ENCODE measurements around the gene CDK14. TPM values are rescaled to one million over a fixed set of nuclear protein-coding genes. Genes with fewer than 3 reads are reported as not detected.

Gene CDK14
- total and polyA plus RNA-seq, 2 of the 8 experiments (the other 6 are each of a cell fraction or from before 2014, with no cell fraction given), result 5.5 to 47.3 TPM

DNA sequence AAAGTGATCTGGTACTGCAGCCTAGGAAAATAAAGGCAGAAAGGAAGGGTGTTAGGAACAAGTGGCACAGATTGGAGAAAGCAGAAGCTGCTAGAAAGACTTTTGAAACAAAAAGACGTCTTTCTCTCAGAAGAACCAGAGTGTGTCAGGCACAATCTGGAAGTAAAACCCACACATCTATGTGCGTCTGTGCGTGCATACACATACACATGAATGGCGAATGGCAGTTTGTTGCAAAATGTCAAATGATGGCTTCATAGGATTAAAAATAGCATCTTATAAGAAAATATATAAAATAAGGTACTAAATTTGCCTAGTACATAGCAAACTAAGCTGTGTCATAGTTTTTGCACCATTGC, 246.3 kb downstream of the CDK14 start (continued):
- no peak for TF ChIP-seq SIX5 (IDR thresholded peaks at IDR 0.05; ENCODE audit: low read depth, low read length)

DNA sequence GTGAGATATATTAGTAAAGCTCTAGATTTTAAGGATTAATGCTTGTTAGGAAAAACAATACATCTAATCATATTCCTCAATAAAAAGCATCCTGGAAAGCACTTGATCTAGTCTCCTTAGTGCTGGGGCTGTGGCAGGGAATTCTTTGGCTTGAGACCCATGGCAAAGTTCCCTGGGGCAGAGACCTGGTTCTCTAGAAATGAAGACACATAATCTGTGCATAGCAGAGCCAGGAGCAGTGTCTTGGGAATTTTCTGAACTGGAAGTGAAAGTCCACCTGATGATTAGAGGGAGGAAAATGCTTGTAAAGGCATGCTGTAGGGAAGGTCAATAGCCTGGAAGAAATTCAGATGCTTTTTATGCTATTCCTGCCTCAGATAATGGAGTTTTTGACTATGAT, 247.4 kb downstream of the CDK14 start:
- Histone ChIP-seq H3K36me3 (ENCODE audit: control insufficient read depth in 2 of 4, insufficient read depth in 4 of 4, low read length in 3 of 4) (no peaks in the 10 kb centered on the region; a peak in 1 of 8 replicates), H3K4me3 (ENCODE audit: extremely low read depth in 1 of 4, insufficient read depth in 2 of 4, low read depth in 3 of 4, low read length in 4 of 4) (no peak overlapping the region), H3K18ac (ENCODE audit: extremely low read depth, low read length) (no peak overlapping the region), H3K79me2 (ENCODE audit: control insufficient read depth in 1 of 2, insufficient read depth in 2 of 2, low read length in 2 of 2) (no peaks in the 10 kb centered on the region; a peak in 1 of 4 replicates), H4K5ac (ENCODE audit: insufficient read length, low read depth, low read length) (no peak overlapping the region), H2BK12ac (ENCODE audit: low read depth, low read length) (no peak overlapping the region), H4K20me1 (replicated peaks in 1 of 2; ENCODE audit: control insufficient read depth in 1 of 2, insufficient read depth in 2 of 2, low read length in 2 of 2) (no peaks in the 10 kb centered on the region), H4K91ac (replicated peaks; ENCODE audit: insufficient read length, low read length) (no peak overlapping the region), H3K14ac (ENCODE audit: insufficient read length) (no peak overlapping the region), H3K9ac (replicated peaks in 1 of 4; ENCODE audit: extremely low read depth in 1 of 4, low read depth in 3 of 4, low read length in 3 of 4) (no peak overlapping the region), H2BK120ac (replicated peaks; ENCODE audit: low read depth, low read length) (no peak overlapping the region), H2AK5ac (ENCODE audit: low read depth, low read length) (no peak overlapping the region), H2BK20ac (ENCODE audit: low read length) (no peak overlapping the region), H3K4ac (replicated peaks; ENCODE audit: insufficient read length, low read depth, low read length) (no peak overlapping the region), H3K56ac (replicated peaks; ENCODE audit: insufficient read length, low read depth, low read length) (no peak overlapping the region), H3K4me2 (ENCODE audit: insufficient read depth in 1 of 2, low read depth in 2 of 2, low read length in 2 of 2) (no peak overlapping the region), H3K23ac (ENCODE audit: insufficient read length) (no peak overlapping the region), H3K23me2 (ENCODE audit: low read depth, low read length) (no peaks in the 10 kb centered on the region), H3K4me1 (replicated peaks in 1 of 4; ENCODE audit: control insufficient read depth in 3 of 4, insufficient read depth in 4 of 4, low read length in 3 of 4) (no peaks in the 10 kb centered on the region), H2BK5ac (ENCODE audit: low read depth, low read length) (no peak overlapping the region), H2BK15ac (ENCODE audit: low read length) (no peak overlapping the region), H3K27me3 (replicated peaks in 1 of 4; ENCODE audit: control insufficient read depth in 3 of 4, extremely low read depth in 1 of 4, insufficient read depth in 3 of 4, low read length in 3 of 4) (no peaks in the 10 kb centered on the region), H4K8ac (ENCODE audit: extremely low read depth, insufficient read depth, low read length) (no peak overlapping the region), H2AFZ (ENCODE audit: low read length) (no peak overlapping the region), H3K79me1 (ENCODE audit: low read depth, low read length) (no peaks in the 10 kb centered on the region), H3K9me3 (ENCODE audit: insufficient read depth in 2 of 2, low read depth in 1 of 2, low read length in 1 of 2) (peaks cover 0 to 7% of the 10 kb centered on the region in 2 experiments; a peak in 2 of 4 replicates), H3K27ac (ENCODE audit: low read depth, low read length) (no peak overlapping the region)
- DNase-seq (ENCODE audit: low read depth in 1 of 2, low spot score in 2 of 2) (no peak), FAIRE-seq (no peak)
- POLR2A ChIA-PET (ENCODE audit: partially characterized antibody), result no interaction called here
- CTCF ChIA-PET (ENCODE audit: partially characterized antibody), result interaction anchor here (1.0 to 1.5 kb wide), 3 partner anchors 9 to 37 kb away, joined by 3 to 4 read pairs (median 4); no protein-coding TSS in a partner anchor
- TF ChIP-seq JUND (IDR thresholded peaks at IDR 0.05; ENCODE audit: low read length), result no peak
- no peak for TF ChIP-seq SRF (IDR thresholded peaks at IDR 0.05; ENCODE audit: low read depth, low read length)
- no peak for TF ChIP-seq KDM5A (IDR thresholded peaks at IDR 0.05; ENCODE audit: low read length)
- no peak for TF ChIP-seq NANOG (IDR thresholded peaks at IDR 0.05; ENCODE audit: insufficient read depth, low read depth, low read length, poor library complexity, severe bottlenecking)
- TF ChIP-seq, protein P1, sequence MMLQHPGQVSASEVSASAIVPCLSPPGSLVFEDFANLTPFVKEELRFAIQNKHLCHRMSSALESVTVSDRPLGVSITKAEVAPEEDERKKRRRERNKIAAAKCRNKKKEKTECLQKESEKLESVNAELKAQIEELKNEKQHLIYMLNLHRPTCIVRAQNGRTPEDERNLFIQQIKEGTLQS (IDR thresholded peaks at IDR 0.05; ENCODE audit: insufficient read depth, low read depth, low read length), result no peak
- TF ChIP-seq CHD2 (IDR thresholded peaks at IDR 0.05; ENCODE audit: low read length), result no peak
- no peak for TF ChIP-seq SIRT6 (IDR thresholded peaks at IDR 0.05; ENCODE audit: low read length)
- TF ChIP-seq, protein P2, sequence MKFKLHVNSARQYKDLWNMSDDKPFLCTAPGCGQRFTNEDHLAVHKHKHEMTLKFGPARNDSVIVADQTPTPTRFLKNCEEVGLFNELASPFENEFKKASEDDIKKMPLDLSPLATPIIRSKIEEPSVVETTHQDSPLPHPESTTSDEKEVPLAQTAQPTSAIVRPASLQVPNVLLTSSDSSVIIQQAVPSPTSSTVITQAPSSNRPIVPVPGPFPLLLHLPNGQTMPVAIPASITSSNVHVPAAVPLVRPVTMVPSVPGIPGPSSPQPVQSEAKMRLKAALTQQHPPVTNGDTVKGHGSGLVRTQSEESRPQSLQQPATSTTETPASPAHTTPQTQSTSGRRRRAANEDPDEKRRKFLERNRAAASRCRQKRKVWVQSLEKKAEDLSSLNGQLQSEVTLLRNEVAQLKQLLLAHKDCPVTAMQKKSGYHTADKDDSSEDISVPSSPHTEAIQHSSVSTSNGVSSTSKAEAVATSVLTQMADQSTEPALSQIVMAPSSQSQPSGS (IDR thresholded peaks at IDR 0.05; ENCODE audit: low read length), result no peak
- TF ChIP-seq RBBP5 (IDR thresholded peaks at IDR 0.05; ENCODE audit: borderline replicate concordance, low read depth, low read length), result no peak
- TF ChIP-seq HDAC6 (IDR thresholded peaks at IDR 0.05; ENCODE audit: low read depth, low read length), result no peak
- no peak for TF ChIP-seq CEBPB (IDR thresholded peaks at IDR 0.05; ENCODE audit: low read depth, low read length)
